Neuronal stem cell (in vitro differentiated cells): Measurements from ENCODE around the gene PGM2L1.

Experiments used
- DNase-seq: peaks from one replicate; pipeline ENCODE4 v3.0.0-alpha.2; 2013; ENCODE audit warnings: low spot score
- H2AFZ ChIP-seq: one replicate; pipeline ENCODE4 v1.6.1; 2013; ENCODE audit warnings: mild to moderate bottlenecking, low read length, inconsistent platforms
- H2AK5ac ChIP-seq: 2 replicates; pipeline ENCODE4 v1.6.1; 2013; ENCODE audit warnings: low read depth, mild to moderate bottlenecking, inconsistent platforms, low read length, moderate library complexity, mixed read lengths
- H2BK120ac ChIP-seq: 2 replicates; pipeline ENCODE4 v1.6.1; 2013; ENCODE audit warnings: low read depth, mild to moderate bottlenecking, inconsistent platforms, low read length, moderate library complexity, mixed read lengths
- H2BK12ac ChIP-seq: one replicate; pipeline ENCODE4 v1.6.1; 2013; ENCODE audit warnings: low read length, inconsistent platforms
- H2BK15ac ChIP-seq: 2 replicates; pipeline ENCODE4 v1.6.1; 2013; ENCODE audit warnings: mild to moderate bottlenecking, low read length, inconsistent platforms, mixed read lengths
- H2BK5ac ChIP-seq: one replicate; pipeline ENCODE4 v1.6.1; 2013; ENCODE audit warnings: inconsistent platforms, mild to moderate bottlenecking, low read length, moderate library complexity
- H3K14ac ChIP-seq: one replicate; pipeline ENCODE4 v1.6.1; 2013; ENCODE audit warnings: low read length, inconsistent platforms
- H3K18ac ChIP-seq: 2 replicates; pipeline ENCODE4 v1.6.1; 2013; ENCODE audit warnings: low read length, inconsistent platforms
- H3K23ac ChIP-seq: 2 replicates; pipeline ENCODE4 v1.6.1; 2013; ENCODE audit warnings: low read depth, mild to moderate bottlenecking, mixed read lengths, low read length, inconsistent platforms; ENCODE audit not compliant: poor library complexity
- H3K27ac ChIP-seq: replicated peaks from 3 replicates; pipeline ENCODE4 v1.5.1; 2013; ENCODE audit warnings: low read length, inconsistent platforms
- H3K27me3 ChIP-seq, 3 experiments: 2 replicates each; pipeline ENCODE4 v1.6.1; 2013; ENCODE audit warnings: low read length in 3 of 3, mild to moderate bottlenecking in 2 of 3, inconsistent platforms in 1 of 3, low read depth in 1 of 3, mixed read lengths in 1 of 3, moderate library complexity in 1 of 3; ENCODE audit not compliant: control insufficient read depth in 3 of 3, insufficient read depth in 3 of 3
- H3K36me3 ChIP-seq, 2 donors: replicated peaks in 1 of 2; 2 replicates each; pipeline ENCODE4 v1.6.1; 2013; ENCODE audit warnings: low read length in 2 of 2; ENCODE audit not compliant: control insufficient read depth in 2 of 2, insufficient read depth in 2 of 2
- H3K4ac ChIP-seq: 2 replicates; pipeline ENCODE4 v1.6.1; 2013; ENCODE audit warnings: inconsistent platforms, mild to moderate bottlenecking, low read length, moderate library complexity
- H3K4me1 ChIP-seq, 2 donors: 1 replicate in 1 of 2; 2 replicates in 1 of 2; pipeline ENCODE4 v1.6.1; 2013; ENCODE audit warnings: low read length in 2 of 2, low read depth in 1 of 2; ENCODE audit not compliant: control insufficient read depth in 2 of 2, insufficient read depth in 1 of 2
- H3K4me2 ChIP-seq: one replicate; pipeline ENCODE4 v1.6.1; 2013; ENCODE audit warnings: mild to moderate bottlenecking, low read length, inconsistent platforms; ENCODE audit not compliant: insufficient read depth, poor library complexity, severe bottlenecking
- H3K4me3 ChIP-seq, 2 donors: 2 replicates each; pipeline ENCODE4 v1.5.1; 2013; ENCODE audit warnings: low read length in 2 of 2, mild to moderate bottlenecking in 2 of 2, inconsistent platforms in 1 of 2, moderate library complexity in 1 of 2
- H3K79me1 ChIP-seq: one replicate; pipeline ENCODE4 v1.6.1; 2013; ENCODE audit warnings: low read depth, mild to moderate bottlenecking, inconsistent platforms, low read length, moderate library complexity
- H3K9ac ChIP-seq: one replicate; pipeline ENCODE4 v1.6.1; 2013; ENCODE audit warnings: mild to moderate bottlenecking, low read depth, low read length, inconsistent platforms; ENCODE audit not compliant: poor library complexity
- H3K9me3 ChIP-seq, 2 donors: replicated peaks in 1 of 2; 2 replicates each; pipeline versions ENCODE3 to v1.6.1; 2013; ENCODE audit warnings: low read length in 2 of 2, mild to moderate bottlenecking in 2 of 2, inconsistent platforms in 1 of 2, low read depth in 1 of 2, mixed read lengths in 1 of 2, moderate library complexity in 1 of 2; ENCODE audit not compliant: control insufficient read depth in 2 of 2, insufficient read depth in 1 of 2
- H4K8ac ChIP-seq: one replicate; pipeline ENCODE4 v1.6.1; 2013; ENCODE audit warnings: low read depth, mild to moderate bottlenecking, inconsistent platforms, low read length, moderate library complexity
- H4K91ac ChIP-seq: one replicate; pipeline ENCODE4 v1.6.1; 2013; ENCODE audit warnings: low read length, low read depth, mild to moderate bottlenecking, inconsistent platforms; ENCODE audit not compliant: poor library complexity
- WGBS, 2 donors: extraction: QIAGEN DNeasy Blood & Tissue Kit; methylation state at CpG; one replicate each; pipeline ENCODE4 v1.1.7; 2013; ENCODE audit warnings: missing lambda C conversion rate in 2 of 2, mixed read lengths in 1 of 2; ENCODE audit not compliant: insufficient read length in 2 of 2, insufficient replicate concordance in 1 of 2; ENCODE audit errors: extremely low coverage in 2 of 2; 5-methylcytosine and 5-hydroxymethylcytosine counted together

Gene PGM2L1

DNA sequence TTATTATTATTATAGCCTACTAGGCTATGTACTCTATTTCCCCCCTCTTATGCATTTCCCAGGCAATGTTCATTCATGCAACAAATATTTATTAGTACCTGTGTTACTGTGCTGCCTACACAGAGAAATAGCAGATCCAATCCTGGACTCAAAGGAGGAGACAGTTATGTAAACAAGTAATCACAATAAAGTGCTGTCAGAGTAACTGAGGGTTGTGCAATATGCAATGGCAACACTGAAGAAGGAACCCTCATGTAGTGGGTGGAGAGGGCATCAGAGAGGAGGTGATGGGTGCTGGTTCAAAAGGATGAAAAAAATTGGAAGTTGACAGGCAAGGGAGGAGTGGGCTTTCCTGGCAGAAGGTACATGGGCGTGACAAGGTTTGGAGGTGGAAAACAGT is 85.9 kb downstream of the PGM2L1 start:
- H3K4ac ChIP-seq = no peak overlapping the region
- H3K14ac ChIP-seq = no peak overlapping the region
- H3K4me3 ChIP-seq = no peak overlapping the region
- H3K79me1 ChIP-seq = no peaks in the 10 kb centered on the region
- DNase-seq = no peak
- no peak overlapping the region for H3K18ac ChIP-seq
- no peaks in the 10 kb centered on the region for H3K36me3 ChIP-seq
- H3K9me3 ChIP-seq = peaks cover 2 to 15% of the 10 kb centered on the region in 2 donors
- H3K27me3 ChIP-seq = peaks cover 0 to 62% (median 22%) of the 10 kb centered on the region in 3 experiments
- H3K4me1 ChIP-seq = peaks cover 0 to 5% of the 10 kb centered on the region in 2 donors
- no peak overlapping the region for H2BK120ac ChIP-seq
- no peak overlapping the region for H2AK5ac ChIP-seq
- no peak overlapping the region for H4K8ac ChIP-seq
- H2BK12ac ChIP-seq = no peak overlapping the region
- H3K4me2 ChIP-seq = no peak overlapping the region
- H2AFZ ChIP-seq = no peak overlapping the region
- H2BK15ac ChIP-seq = no peak overlapping the region
- no CpG with 5 or more reads among the region's 1 CpG for WGBS, 2 donors
- no peak overlapping the region for H3K23ac ChIP-seq
- no peak overlapping the region for H3K9ac ChIP-seq
- no peak overlapping the region for H2BK5ac ChIP-seq
- no peak overlapping the region for H4K91ac ChIP-seq
- no peak overlapping the region for H3K27ac ChIP-seq

DNA sequence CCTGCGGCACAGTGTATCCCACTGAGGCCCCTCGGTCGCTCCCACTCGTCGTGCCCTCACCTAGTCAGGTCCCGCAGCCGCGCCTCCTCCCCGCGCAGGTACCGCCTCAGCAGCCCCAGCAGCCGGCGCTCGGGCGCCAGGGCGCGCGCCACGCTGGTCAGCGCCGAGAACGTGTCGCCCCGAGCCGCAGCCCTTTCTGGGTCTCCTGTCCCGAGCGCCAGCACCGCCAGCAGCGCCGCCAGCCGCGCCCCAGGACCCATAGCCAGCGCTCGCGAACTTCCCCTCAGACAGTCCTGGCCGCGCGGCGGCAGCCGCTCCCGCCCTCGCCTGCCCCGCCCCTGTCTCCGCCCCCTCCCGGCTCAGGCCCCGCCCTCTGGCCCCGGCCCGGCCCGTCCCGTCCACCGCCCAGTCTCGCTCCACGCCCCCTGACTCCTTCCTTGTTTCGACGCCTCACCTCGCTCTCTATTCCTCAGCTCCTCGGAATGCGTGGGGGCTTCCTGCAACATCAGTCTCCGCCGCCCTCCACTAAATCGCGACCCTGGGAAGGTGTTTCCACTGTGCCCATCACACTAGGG is 86.8 kb downstream of the PGM2L1 start, which contains the start of gene P4HA3:
P4HA3 (minus strand) TSS at position 289 of the 575 bp plus-strand sequence; CDS start at position 260, 29 bp downstream.
- Histone ChIP-seq H3K4me2 (peak within 1 kb of the TSS; percentile 79), H2AK5ac (peak within 1 kb of the TSS; percentile 2), H3K27me3 (peaks cover 0 to 71% (median 22%) of the 10 kb centered on the region in 3 experiments), H3K27ac (no peak within 1 kb of the TSS), H2BK5ac (no peak within 1 kb of the TSS), H3K79me1 (no peaks in the 10 kb centered on the region), H3K4me1 (peaks cover 0 to 5% of the 10 kb centered on the region in 2 donors), H2BK12ac (no peak within 1 kb of the TSS), H4K8ac (peak within 1 kb of the TSS; percentile 30), H3K18ac (peak within 1 kb of the TSS; percentile 49), H2AFZ (peak within 1 kb of the TSS; percentile 88), H3K4me3 (peak within 1 kb of the TSS; percentile 27 to 76), H3K36me3 (no peaks in the 10 kb centered on the region), H3K23ac (peak within 1 kb of the TSS; percentile 38), H2BK15ac (no peak within 1 kb of the TSS), H4K91ac (no peak within 1 kb of the TSS), H3K4ac (no peak within 1 kb of the TSS), H3K14ac (no peak within 1 kb of the TSS), H3K9me3 (peaks cover 2 to 10% of the 10 kb centered on the region in 2 donors), H2BK120ac (no peak within 1 kb of the TSS), H3K9ac (peak within 1 kb of the TSS; percentile 38)
- no CpG with 5 or more reads among the region's 62 CpGs for WGBS, 2 donors
- DNase-seq = peak; percentile 39

DNA sequence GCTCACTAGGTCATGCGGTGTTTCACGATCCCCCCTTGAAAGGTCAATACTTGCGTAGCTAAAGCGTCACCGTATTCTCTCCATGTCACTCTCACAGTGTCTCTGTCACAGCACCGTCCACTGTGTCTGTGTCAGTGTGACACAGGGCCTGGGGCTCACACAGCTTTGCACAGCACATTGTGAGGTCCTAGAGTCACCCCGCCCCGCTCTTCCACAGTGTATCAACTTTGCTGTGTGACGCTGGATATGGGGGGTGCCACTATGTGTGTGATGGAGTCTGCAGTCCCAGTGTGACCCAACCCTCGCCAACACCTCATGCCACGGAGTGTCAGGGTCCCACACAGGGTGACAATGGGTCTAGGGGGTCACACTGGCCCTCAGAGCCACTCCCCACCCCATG is 87.4 kb downstream of the PGM2L1 start:
- Histone ChIP-seq H2BK5ac (no peak overlapping the region), H3K36me3 (no peaks in the 10 kb centered on the region), H4K91ac (no peak overlapping the region), H4K8ac (peak overlapping the region; percentile 30), H2BK15ac (no peak overlapping the region), H2AFZ (peak overlapping the region; percentile 88), H3K23ac (peak overlapping the region; percentile 38), H3K4me3 (peak overlapping the region; percentile 27 to 76), H3K18ac (peak overlapping the region; percentile 31), H3K4me1 (peaks cover 0 to 5% of the 10 kb centered on the region in 2 donors), H2AK5ac (peak overlapping the region; percentile 2), H3K9ac (peak overlapping the region; percentile 38), H3K27me3 (peaks cover 0 to 75% (median 22%) of the 10 kb centered on the region in 3 experiments), H3K14ac (no peak overlapping the region), H2BK12ac (no peak overlapping the region), H3K4ac (no peak overlapping the region), H3K79me1 (no peaks in the 10 kb centered on the region), H3K4me2 (peak overlapping the region; percentile 79), H3K9me3 (peaks cover 2 to 10% of the 10 kb centered on the region in 2 donors), H3K27ac (no peak overlapping the region), H2BK120ac (no peak overlapping the region)
- no CpG with 5 or more reads among the region's 11 CpGs for WGBS, 2 donors
- DNase-seq = no peak

DNA sequence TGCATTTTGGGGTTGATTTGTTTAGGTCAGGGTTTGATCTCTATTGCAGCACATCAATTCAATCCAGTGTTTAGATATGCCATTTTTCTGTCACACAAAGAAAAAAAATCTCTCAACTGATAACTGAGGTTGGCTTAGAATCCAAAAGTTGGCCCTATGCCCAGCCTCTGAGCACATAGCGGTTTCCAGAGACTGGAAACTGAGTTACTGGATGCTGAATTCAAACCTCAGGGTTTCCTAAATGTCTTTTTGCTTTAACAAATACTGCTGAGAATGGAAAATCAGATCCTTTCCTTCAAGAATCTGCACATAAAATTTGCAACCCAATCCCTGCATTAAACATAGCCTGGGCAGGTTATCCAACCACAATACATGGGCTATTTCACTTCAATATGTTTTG is 90.8 kb downstream of the PGM2L1 start:
- WGBS, 2 donors = no CpG with 5 or more reads among the region's 1 CpG

More for the DNA sequence above, 90.8 kb downstream of the PGM2L1 start:
- Histone ChIP-seq H3K79me1 (no peaks in the 10 kb centered on the region), H4K8ac (no peak overlapping the region), H4K91ac (no peak overlapping the region), H3K4ac (no peak overlapping the region), H2BK15ac (no peak overlapping the region), H2AK5ac (no peak overlapping the region), H3K27ac (no peak overlapping the region), H2BK5ac (no peak overlapping the region), H3K18ac (no peak overlapping the region), H3K4me1 (peaks cover 0 to 5% of the 10 kb centered on the region in 2 donors), H2BK12ac (no peak overlapping the region), H3K27me3 (peaks cover 0 to 68% (median 21%) of the 10 kb centered on the region in 3 experiments), H3K36me3 (no peaks in the 10 kb centered on the region), H2AFZ (no peak overlapping the region), H3K4me3 (no peak overlapping the region), H3K9ac (no peak overlapping the region), H3K9me3 (peaks cover 2 to 5% of the 10 kb centered on the region in 2 donors), H3K4me2 (no peak overlapping the region), H2BK120ac (no peak overlapping the region), H3K14ac (no peak overlapping the region), H3K23ac (no peak overlapping the region)
- no peak for DNase-seq
